GM12874 (cell line): ENCODE results near the gene IL32.

ENCODE experiments used
- CTCF ChIP-seq: IDR thresholded peaks from 2 replicates; pipeline ENCODE4 v1.5.1; 2011; ENCODE audit warnings: low read depth, mild to moderate bottlenecking, control low read depth, low read length, moderate library complexity; ENCODE audit not compliant: insufficient read depth

Gene IL32

DNA sequence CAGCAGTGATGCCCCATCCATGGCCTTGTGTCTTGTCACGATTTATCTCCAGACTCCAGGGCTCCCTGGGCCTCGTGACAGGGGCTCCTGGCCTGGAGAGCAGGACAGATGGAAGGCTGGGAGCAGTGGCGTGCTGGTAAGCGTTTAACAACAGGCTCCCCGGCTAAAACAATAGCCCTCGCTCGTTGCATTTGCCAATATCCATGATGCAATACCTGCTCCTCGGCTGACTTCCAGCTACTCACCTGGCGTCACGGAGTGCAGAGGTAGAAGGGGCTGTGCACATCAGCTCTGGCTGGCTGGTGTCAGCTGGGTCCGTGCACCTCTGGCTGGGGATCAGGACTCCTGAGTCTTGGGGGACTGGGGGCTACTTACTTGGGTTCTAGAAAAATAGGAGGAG lies 27.2 kb upstream of the IL32 start:
- TF ChIP-seq CTCF: no peak

- no peak for TF ChIP-seq CTCF
Observed at GRCh38 chr16:3038896-3039295, 26.5 kb upstream of the IL32 start.

- no peak for TF ChIP-seq CTCF
Observed at GRCh38 chr16:3042376-3042775, 23.1 kb upstream of the IL32 start.

GRCh38 chr16:3044708-3045107 lies 20.7 kb upstream of the IL32 start:
- TF ChIP-seq CTCF: no peak

DNA sequence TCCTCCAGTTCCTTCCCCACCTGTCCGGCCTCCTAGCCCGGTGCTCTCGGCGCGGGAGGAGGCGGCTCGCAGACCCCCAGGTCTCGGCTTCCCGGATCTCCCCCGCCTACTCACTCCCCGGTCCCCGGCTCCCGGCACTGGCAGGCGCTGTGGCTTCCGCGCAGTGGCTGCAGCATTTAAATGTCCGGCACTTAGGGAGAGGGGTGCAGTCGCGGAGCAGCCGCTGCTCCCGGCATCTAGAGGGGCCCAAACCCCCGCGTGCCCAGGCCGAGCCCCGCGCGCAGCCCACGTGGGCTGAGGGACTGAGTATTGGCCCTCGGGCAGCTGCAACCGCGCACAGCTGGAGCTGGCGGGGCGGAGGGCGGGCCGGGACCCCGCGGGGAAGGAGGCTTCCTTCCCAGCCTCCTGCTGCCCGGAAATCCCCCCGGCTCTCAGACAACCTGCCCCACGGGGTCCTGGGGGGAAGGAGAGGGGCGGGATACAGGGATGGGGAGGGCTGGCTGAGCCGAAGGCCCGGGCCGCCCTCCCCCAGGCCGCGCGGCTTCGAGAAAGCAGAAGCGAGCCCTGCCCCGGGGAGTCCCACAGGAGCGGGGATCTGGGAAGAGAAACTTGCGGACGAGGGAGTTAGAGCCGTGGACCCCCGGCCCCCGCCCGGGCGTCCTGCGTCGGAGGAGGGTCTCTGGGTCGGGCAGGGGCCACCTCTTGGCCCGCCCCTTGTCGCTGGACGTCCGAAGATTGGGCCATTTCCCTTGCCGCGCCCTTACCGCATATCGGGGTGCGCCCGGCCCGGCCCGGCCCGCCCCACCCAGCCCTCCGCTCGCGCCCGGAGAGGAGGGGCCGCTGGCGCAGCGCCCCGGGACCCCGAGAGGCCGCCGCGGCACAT lies 19.4 kb upstream of the IL32 start, which contains the start of gene MMP25:
Gene MMP25, plus strand, starts transcription at position 804 of the 883 bp plus-strand sequence. CDS start 357 bp downstream, outside the sequence.
- no peak for TF ChIP-seq CTCF

DNA sequence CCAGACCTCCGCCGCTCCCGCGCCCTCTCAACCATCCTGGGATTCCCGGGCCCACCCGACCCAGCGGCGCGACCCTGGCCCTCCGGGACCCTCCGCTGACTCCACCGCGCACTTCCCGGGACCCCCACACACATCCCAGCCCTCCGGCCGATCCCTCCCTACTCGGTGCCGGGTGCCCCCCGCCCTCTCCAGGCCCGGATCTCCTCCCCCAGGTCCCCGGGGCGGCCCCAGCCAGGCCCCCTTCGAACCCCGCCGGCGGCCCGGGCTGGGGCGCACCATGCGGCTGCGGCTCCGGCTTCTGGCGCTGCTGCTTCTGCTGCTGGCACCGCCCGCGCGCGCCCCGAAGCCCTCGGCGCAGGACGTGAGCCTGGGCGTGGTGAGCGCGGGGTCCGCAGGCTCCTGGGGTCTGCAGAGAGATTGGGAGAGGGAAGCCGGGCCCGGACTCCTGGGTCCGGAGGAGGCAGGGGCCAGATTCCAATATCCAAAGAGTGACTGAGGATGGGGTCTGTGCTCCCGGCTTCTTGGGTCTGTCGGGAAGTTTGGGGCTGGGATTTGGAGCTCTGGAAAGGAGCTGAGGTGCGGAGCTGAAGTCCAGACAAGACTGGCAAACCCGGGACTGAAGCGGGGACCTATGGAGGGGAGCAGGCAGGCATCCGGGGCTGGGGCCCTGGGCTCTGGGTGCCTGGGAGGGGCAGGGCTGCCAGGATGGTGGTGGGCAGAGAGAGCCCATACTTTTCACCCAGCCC lies 18.6 kb upstream of the IL32 start:
- no peak for TF ChIP-seq CTCF

GRCh38 chr16:3047387-3047720 lies 18.1 kb upstream of the IL32 start:
- TF ChIP-seq CTCF: no peak
